NCI-H510A (cell line): ENCODE measurements around the gene MAPKAP1.

Source experiments
- DNase-seq: peaks from one replicate; lab custom pipeline; 2025; lab: John Stamatoyannopoulos, UW

The MAPKAP1 gene

GRCh38 chr9:125534971-125535701, 171.9 kb downstream of the MAPKAP1 start:
- DNase-seq = no peak

- DNase-seq = no peak
Observed at GRCh38 chr9:125532812-125533594, 174.0 kb downstream of the MAPKAP1 start.

- DNase-seq = no peak
Observed at GRCh38 chr9:125532412-125532811, 174.6 kb downstream of the MAPKAP1 start.

- no peak for DNase-seq
Observed at GRCh38 chr9:125529589-125530515, 177.2 kb downstream of the MAPKAP1 start.

- no peak for DNase-seq
Observed at GRCh38 chr9:125529107-125529506, 177.9 kb downstream of the MAPKAP1 start.

GRCh38 chr9:125527471-125528002, 179.5 kb downstream of the MAPKAP1 start:
- no peak for DNase-seq

- no peak for DNase-seq
Observed at GRCh38 chr9:125525921-125526631, 180.9 kb downstream of the MAPKAP1 start.

- no peak for DNase-seq
Observed at GRCh38 chr9:125524583-125525355, 182.2 kb downstream of the MAPKAP1 start.

GRCh38 chr9:125523681-125524080, 183.3 kb downstream of the MAPKAP1 start:
- DNase-seq = no peak

GRCh38 chr9:125522328-125522725, 184.7 kb downstream of the MAPKAP1 start:
- DNase-seq = no peak

- no peak for DNase-seq
Observed at GRCh38 chr9:125521462-125522327, 185.3 kb downstream of the MAPKAP1 start.

- no peak for DNase-seq
Observed at GRCh38 chr9:125519734-125520133, 187.3 kb downstream of the MAPKAP1 start.

GRCh38 chr9:125517577-125517976, 189.4 kb downstream of the MAPKAP1 start:
- DNase-seq = no peak

GRCh38 chr9:125515983-125516940, 190.7 kb downstream of the MAPKAP1 start:
- no peak for DNase-seq

- no peak for DNase-seq
Observed at GRCh38 chr9:125515281-125515680, 191.7 kb downstream of the MAPKAP1 start.

- no peak for DNase-seq
Observed at GRCh38 chr9:125514468-125514867, 192.5 kb downstream of the MAPKAP1 start.

GRCh38 chr9:125513668-125514413, 193.2 kb downstream of the MAPKAP1 start:
- no peak for DNase-seq

GRCh38 chr9:125513303-125513667, 193.7 kb downstream of the MAPKAP1 start:
- DNase-seq = no peak
